H1 (cell line): ENCODE measurements around the gene URGCP. TPM values are rescaled to one million over a fixed set of nuclear protein-coding genes. Genes with fewer than 3 reads are reported as not detected.

Source experiments
- CTCF ChIA-PET: fragments of 300-600 bp; sonication (Branson Sonifier 250); formaldehyde crosslinking; loops from one replicate; lab custom pipeline; 2021; ENCODE audit not compliant: partially characterized antibody; lab: Charles Lee
- POLR2A ChIA-PET: fragments of 300-600 bp; sonication (Branson Sonifier 250); formaldehyde crosslinking; loops from one replicate; lab custom pipeline; 2021; ENCODE audit warnings: inconsistent platforms; ENCODE audit not compliant: partially characterized antibody; lab: Charles Lee
- DNase-seq, 2 experiments: peaks; one replicate each; pipeline versions ENCODE4 v3.0.0 to v3.0.0-alpha.2; 2010 to 2022; ENCODE audit warnings: low spot score in 2 of 2, low read depth in 1 of 2, mixed read lengths in 1 of 2
- FAIRE-seq: peaks from 2 replicates; lab custom pipeline; 2011; peaks lifted over from hg19 to GRCh38; lab: Jason Lieb, UNC
- H2AFZ ChIP-seq: 2 replicates; pipeline ENCODE4 v1.8.1; 2012; ENCODE audit warnings: low read length, inconsistent platforms
- H2AK5ac ChIP-seq: 2 replicates; pipeline ENCODE4 v1.6.1; 2013; ENCODE audit warnings: low read depth, low read length
- H2BK120ac ChIP-seq: replicated peaks from 2 replicates; pipeline ENCODE3; 2013; ENCODE audit warnings: low read depth, low read length, inconsistent platforms
- H2BK12ac ChIP-seq: 2 replicates; pipeline ENCODE4 v1.6.1; 2013; ENCODE audit warnings: low read depth, low read length
- H2BK15ac ChIP-seq: 2 replicates; pipeline ENCODE4 v1.6.1; 2013; ENCODE audit warnings: low read length
- H2BK20ac ChIP-seq: 2 replicates; pipeline ENCODE4 v1.6.1; 2013; ENCODE audit warnings: low read length
- H2BK5ac ChIP-seq: 2 replicates; pipeline ENCODE4 v1.6.1; 2013; ENCODE audit warnings: low read depth, low read length
- H3K14ac ChIP-seq: 2 replicates; pipeline ENCODE4 v1.6.1; 2013; ENCODE audit warnings: inconsistent platforms; ENCODE audit not compliant: insufficient read length
- H3K18ac ChIP-seq: 2 replicates; pipeline ENCODE4 v1.6.1; 2013; ENCODE audit warnings: low read length; ENCODE audit errors: extremely low read depth
- H3K23ac ChIP-seq: 2 replicates; pipeline ENCODE4 v1.6.1; 2013; ENCODE audit warnings: inconsistent platforms; ENCODE audit not compliant: insufficient read length
- H3K23me2 ChIP-seq: 2 replicates; pipeline ENCODE4 v1.6.1; 2013; ENCODE audit warnings: low read depth, low read length
- H3K27ac ChIP-seq: 2 replicates; pipeline ENCODE4 v1.6.1; 2011; ENCODE audit warnings: low read depth, low read length, inconsistent platforms
- H3K27me3 ChIP-seq, 4 experiments: replicated peaks in 1 of 4; 1 replicate in 1 of 4; 2 replicates in 3 of 4; pipeline versions ENCODE4 v1.6.1 to v1.8.1; 2011 to 2013; ENCODE audit warnings: low read length in 3 of 4, mild to moderate bottlenecking in 3 of 4, inconsistent platforms in 2 of 4, mixed read lengths in 2 of 4, moderate library complexity in 1 of 4; ENCODE audit not compliant: control insufficient read depth in 3 of 4, insufficient read depth in 3 of 4; ENCODE audit errors: extremely low read depth in 1 of 4
- H3K36me3 ChIP-seq, 4 experiments: 2 replicates each; pipeline versions ENCODE4 v1.6.1 to v1.8.1; 2011 to 2013; ENCODE audit warnings: mild to moderate bottlenecking in 4 of 4, low read length in 3 of 4, moderate library complexity in 2 of 4, control low read depth in 1 of 4, inconsistent platforms in 1 of 4; ENCODE audit not compliant: insufficient read depth in 4 of 4, control insufficient read depth in 2 of 4
- H3K4ac ChIP-seq: replicated peaks from 2 replicates; pipeline ENCODE3; 2013; ENCODE audit warnings: low read length, low read depth, mixed read lengths, inconsistent platforms; ENCODE audit not compliant: insufficient read length
- H3K4me1 ChIP-seq, 4 experiments: replicated peaks in 1 of 4; 1 replicate in 1 of 4; 2 replicates in 3 of 4; pipeline versions ENCODE4 v1.6.1 to v1.8.1; 2011 to 2013; ENCODE audit warnings: low read length in 3 of 4, inconsistent platforms in 2 of 4, mixed read lengths in 1 of 4; ENCODE audit not compliant: insufficient read depth in 4 of 4, control insufficient read depth in 3 of 4
- H3K4me2 ChIP-seq, 2 experiments: 2 replicates each; pipeline versions ENCODE4 v1.6.1 to v1.8.1; 2011 to 2013; ENCODE audit warnings: low read depth in 2 of 2, low read length in 2 of 2, control low read depth in 1 of 2, inconsistent platforms in 1 of 2, mild to moderate bottlenecking in 1 of 2; ENCODE audit not compliant: insufficient read depth in 1 of 2
- H3K4me3 ChIP-seq, 4 experiments: fragments of 200-600, 300-600 bp in 1 of 4; sonication (generic), shearing (Covaris generic), sonication (Bioruptor Twin) in 1 of 4; 2 replicates each; pipeline versions ENCODE4 v1.5.1 to v1.8.1; 2011 to 2016; ENCODE audit warnings: low read length in 4 of 4, low read depth in 3 of 4, control low read depth in 2 of 4, inconsistent platforms in 2 of 4, mild to moderate bottlenecking in 2 of 4, mixed read lengths in 1 of 4, moderate library complexity in 1 of 4; ENCODE audit not compliant: insufficient read depth in 2 of 4; ENCODE audit errors: extremely low read depth in 1 of 4
- H3K56ac ChIP-seq: replicated peaks from 2 replicates; pipeline ENCODE3; 2013; ENCODE audit warnings: low read depth, mild to moderate bottlenecking, mixed read lengths, low read length, inconsistent platforms; ENCODE audit not compliant: insufficient read length
- H3K79me1 ChIP-seq: 2 replicates; pipeline ENCODE4 v1.6.1; 2013; ENCODE audit warnings: low read depth, low read length, control low read depth
- H3K79me2 ChIP-seq, 2 experiments: 2 replicates each; pipeline versions ENCODE4 v1.6.1 to v1.8.1; 2012 to 2013; ENCODE audit warnings: low read length in 2 of 2, mild to moderate bottlenecking in 2 of 2, inconsistent platforms in 1 of 2; ENCODE audit not compliant: insufficient read depth in 2 of 2, control insufficient read depth in 1 of 2
- H3K9ac ChIP-seq, 4 experiments: replicated peaks in 1 of 4; 1 replicate in 1 of 4; 2 replicates in 3 of 4; pipeline versions ENCODE4 v1.6.1 to v1.8.1; 2011 to 2013; ENCODE audit warnings: low read depth in 3 of 4, low read length in 3 of 4, control low read depth in 2 of 4, mild to moderate bottlenecking in 2 of 4, moderate library complexity in 2 of 4, inconsistent platforms in 1 of 4; ENCODE audit errors: extremely low read depth in 1 of 4
- H3K9me3 ChIP-seq, 2 experiments: 2 replicates each; pipeline versions ENCODE4 v1.6.1 to v1.8.1; 2012 to 2013; ENCODE audit warnings: mild to moderate bottlenecking in 2 of 2, moderate library complexity in 2 of 2, control low read depth in 1 of 2, inconsistent platforms in 1 of 2, low read depth in 1 of 2, low read length in 1 of 2, mixed read lengths in 1 of 2; ENCODE audit not compliant: insufficient read depth in 2 of 2
- H4K20me1 ChIP-seq, 2 experiments: replicated peaks in 1 of 2; 2 replicates each; pipeline versions ENCODE3 to v1.8.1; 2011 to 2013; ENCODE audit warnings: inconsistent platforms in 2 of 2, low read length in 2 of 2, mild to moderate bottlenecking in 1 of 2; ENCODE audit not compliant: insufficient read depth in 2 of 2, control insufficient read depth in 1 of 2
- H4K5ac ChIP-seq: 2 replicates; pipeline ENCODE4 v1.6.1; 2013; ENCODE audit warnings: low read length, low read depth, mixed read lengths, inconsistent platforms; ENCODE audit not compliant: insufficient read length
- H4K8ac ChIP-seq: 2 replicates; pipeline ENCODE4 v1.8.0; 2013; ENCODE audit warnings: mild to moderate bottlenecking, moderate library complexity, low read length, inconsistent platforms; ENCODE audit not compliant: insufficient read depth; ENCODE audit errors: extremely low read depth
- H4K91ac ChIP-seq: replicated peaks from 2 replicates; pipeline ENCODE3; 2013; ENCODE audit warnings: low read length, mixed read lengths, inconsistent platforms; ENCODE audit not compliant: insufficient read length
- CHD1 ChIP-seq: IDR thresholded peaks from 2 replicates; pipeline ENCODE4 v1.6.1; 2012; ENCODE audit warnings: low read depth, low read length, improper control_type of control experiment
- CREB1 ChIP-seq: IDR thresholded peaks from 2 replicates; pipeline ENCODE4 v1.6.1; 2012; ENCODE audit warnings: inconsistent platforms
- RAD21 ChIP-seq, 2 experiments: IDR thresholded peaks in 1 of 2; conservative IDR thresholded peaks in 1 of 2; 2 replicates each; pipeline ENCODE4 v1.6.1; 2011; ENCODE audit warnings: low read depth in 2 of 2, low read length in 2 of 2, improper control_type of control experiment in 1 of 2, inconsistent platforms in 1 of 2, mild to moderate bottlenecking in 1 of 2, moderate library complexity in 1 of 2
- SIN3A ChIP-seq, 2 experiments: IDR thresholded peaks in 1 of 2; conservative IDR thresholded peaks in 1 of 2; 2 replicates each; pipeline ENCODE4 v1.6.1; 2011 to 2012; ENCODE audit warnings: low read length in 2 of 2, improper control_type of control experiment in 1 of 2, low read depth in 1 of 2, mild to moderate bottlenecking in 1 of 2
- SIX5 ChIP-seq: IDR thresholded peaks from 2 replicates; pipeline ENCODE4 v1.6.1; 2011; ENCODE audit warnings: mild to moderate bottlenecking, low read depth, low read length
- TEAD4 ChIP-seq: IDR thresholded peaks from 2 replicates; pipeline ENCODE4 v1.6.1; 2012; ENCODE audit warnings: low read depth, low read length, inconsistent platforms, mixed read lengths
- ZNF274 ChIP-seq: IDR thresholded peaks from 2 replicates; pipeline ENCODE4 v1.7.0; 2012; ENCODE audit warnings: low read length, borderline replicate concordance; ENCODE audit errors: extremely low read depth
- WGBS, 2 experiments: shearing (Covaris generic) in 1 of 2; methylation state at CpG; one replicate each; pipeline versions ENCODE4 v1.1.6 to v1.1.7; 2013 to 2015; ENCODE audit warnings: low lambda C conversion rate in 2 of 2, mixed read lengths in 2 of 2, inconsistent platforms in 1 of 2, low coverage in 1 of 2, missing lambda C conversion rate in 1 of 2; ENCODE audit not compliant: insufficient replicate concordance in 2 of 2, insufficient coverage in 1 of 2, insufficient read length in 1 of 2; ENCODE audit errors: extremely low coverage in 1 of 2, missing lambda C conversion rate in 1 of 2; 5-methylcytosine and 5-hydroxymethylcytosine counted together
- polyA plus RNA-seq, 7 experiments: library from polyadenylated mRNA; depleted of rRNA in 3 of 7; stranded (reverse) in 5 of 7; unstranded in 2 of 7; fragments of >200 nt in 5 of 7; fragments of 200-250 nt in 2 of 7; gene quantifications; 1 replicate in 5 of 7; 2 replicates in 1 of 7; 4 replicates in 1 of 7; pipeline versions ENCODE4 v1.2.1 to v1.2.3, GENCODE V29; 2011 to 2013; ENCODE audit warnings: missing spikeins in 2 of 7, mixed read lengths in 2 of 7
- total RNA-seq: library from RNA; stranded (reverse); fragmentation: NEBNext Ultra II Directional; extraction: Animal tissue kit (Norgen Biotek cat#: 25700); gene quantifications from 2 replicates; pipeline ENCODE4 v1.2.1, GENCODE V29; 2021
- TF ChIP-seq, protein P1 (sequence below): IDR thresholded peaks from 2 replicates; pipeline ENCODE4 v1.6.1; 2012; ENCODE audit warnings: inconsistent platforms

The URGCP gene
- total and polyA plus RNA-seq, 2 of the 8 experiments (the other 6 are each of a cell fraction or from before 2014, with no cell fraction given), result 9.0 to 18.7 TPM

DNA sequence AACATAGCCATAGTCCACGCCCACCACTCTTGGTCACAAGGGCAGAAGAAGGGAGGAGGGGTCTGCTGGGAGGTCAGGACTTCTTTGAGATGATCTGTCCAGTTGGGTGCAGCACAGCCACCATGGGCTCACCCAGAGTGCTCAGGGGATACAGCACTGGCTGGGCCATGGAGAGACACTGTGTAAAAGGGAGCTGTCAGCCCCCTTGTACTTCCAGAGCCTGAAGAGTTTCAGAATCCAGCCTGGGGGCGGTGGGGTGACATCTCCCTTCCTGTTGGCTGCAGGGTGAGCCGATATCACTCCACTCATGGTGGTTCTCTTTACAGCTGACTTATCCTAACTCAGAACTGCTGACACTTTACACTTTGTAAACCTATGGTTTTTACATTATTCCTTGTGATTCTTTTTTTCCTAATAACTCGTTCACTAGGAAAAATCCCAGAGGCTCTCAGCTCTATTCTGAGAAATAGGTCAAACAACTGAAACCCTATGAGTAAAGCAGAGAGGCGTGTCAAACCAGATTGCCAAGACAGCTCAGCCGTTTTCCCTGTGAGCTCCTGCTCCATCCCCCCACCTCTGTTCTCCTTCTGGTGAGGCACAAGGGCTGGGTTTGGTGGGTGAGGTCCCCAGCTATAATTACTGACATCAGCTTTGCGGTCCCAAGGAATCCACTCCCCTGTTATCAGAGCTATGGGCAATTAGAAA lies 33.8 kb downstream of the URGCP start:
- DNase-seq (peak in 1 of 2 experiments; percentile 50), FAIRE-seq (no peak)
- Histone ChIP-seq H2BK20ac (no peak overlapping the region), H2BK5ac (no peak overlapping the region), H3K14ac (no peak overlapping the region), H3K4me1 (peaks cover 3 to 14% (median 6%) of the 10 kb centered on the region in 4 experiments), H4K5ac (no peak overlapping the region), H3K27me3 (no peaks in the 10 kb centered on the region), H4K91ac (no peak overlapping the region), H4K8ac (no peak overlapping the region), H3K23ac (no peak overlapping the region), H2AK5ac (no peak overlapping the region; the same call in 1 of the 2 replicates), H3K27ac (no peak overlapping the region), H3K9me3 (no peaks in the 10 kb centered on the region), H3K23me2 (peaks cover 2% of the 10 kb centered on the region; the same call in 1 of the 2 replicates), H3K56ac (no peak overlapping the region), H3K4me3 (no peak overlapping the region), H3K9ac (no peak overlapping the region), H4K20me1 (no peaks in the 10 kb centered on the region), H3K18ac (no peak overlapping the region), H3K4me2 (0 out of 4 replicates have a peak overlapping the region, but pooled peaks of 1 of the 2 experiments have one; percentile 34), H2AFZ (no peak overlapping the region), H2BK12ac (no peak overlapping the region), H3K4ac (no peak overlapping the region), H2BK15ac (0 out of 2 replicates have a peak overlapping the region, but pooled peaks have one; percentile 18), H3K79me2 (no peaks in the 10 kb centered on the region), H3K79me1 (0 out of 2 replicates have a peak, but pooled peaks cover 2% of the 10 kb centered on the region), H3K36me3 (peaks cover 0 to 18% (median 7%) of the 10 kb centered on the region in 4 experiments; a peak in 4 of 8 replicates), H2BK120ac (no peak overlapping the region)
- POLR2A ChIA-PET, result interaction anchor here (1.2 to 1.7 kb wide), 4 partner anchors 9 to 54 kb away, joined by 3 to 4 read pairs (median 4); partner anchors contain the start of gene URGCP
- CTCF ChIA-PET, result interaction anchor here (0.6 to 1.5 kb wide), 6 partner anchors 9 to 290 kb away, joined by 3 to 5 read pairs (median 3); partner anchors contain the start of gene STK17A
- WGBS, 2 experiments, result 87% methylated on average over 7 of the region's 7 CpGs; no CpG with 5 or more reads in 1 of the 2 experiments
- TF ChIP-seq CREB1 (no peak), SIX5 (no peak), ZNF274 (no peak), RAD21 (IDR thresholded peaks at IDR 0.05 in 1 of 2, conservative IDR thresholded peaks at IDR 0.05 in 1 of 2; ENCODE audit: low read depth in 2 of 2, low read length in 2 of 2) (no peak), TEAD4 (no peak), CHD1 (no peak), SIN3A (conservative IDR thresholded peaks at IDR 0.05 in 1 of 2, IDR thresholded peaks at IDR 0.05 in 1 of 2; ENCODE audit: low read depth in 1 of 2, low read length in 2 of 2) (no peak)
- TF ChIP-seq, protein P1, sequence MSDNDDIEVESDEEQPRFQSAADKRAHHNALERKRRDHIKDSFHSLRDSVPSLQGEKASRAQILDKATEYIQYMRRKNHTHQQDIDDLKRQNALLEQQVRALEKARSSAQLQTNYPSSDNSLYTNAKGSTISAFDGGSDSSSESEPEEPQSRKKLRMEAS, result no peak
